HFFc6 (cell line): ENCODE measurements around the gene GOPC. TPM values are rescaled to one million over a fixed set of nuclear protein-coding genes. Genes with fewer than 3 reads are reported as not detected.

Experiments
- DNase-seq: peaks from one replicate; pipeline ENCODE4 v3.0.0-alpha.2; 2018
- H3K27ac Mint-ChIP-seq: 2 replicates; pipeline ENCODE4 v1.8.0; 2020; ENCODE audit warnings: mild to moderate bottlenecking, mixed read lengths
- H3K27me3 Mint-ChIP-seq: 2 replicates; pipeline ENCODE4 v1.8.0; 2021; ENCODE audit warnings: mild to moderate bottlenecking, moderate library complexity, mixed read lengths; ENCODE audit not compliant: insufficient read depth
- H3K36me3 Mint-ChIP-seq: 2 replicates; pipeline ENCODE4 v1.8.0; 2021; ENCODE audit warnings: low read depth, mixed read lengths
- H3K4me1 Mint-ChIP-seq: 2 replicates; pipeline ENCODE4 v1.8.0; 2020; ENCODE audit warnings: low read depth, mixed read lengths
- H3K4me3 Mint-ChIP-seq: 2 replicates; pipeline ENCODE4 v1.8.0; 2020; ENCODE audit warnings: mild to moderate bottlenecking, moderate library complexity, mixed read lengths
- H3K9me3 Mint-ChIP-seq: 2 replicates; pipeline ENCODE4 v1.8.0; 2020; ENCODE audit warnings: mild to moderate bottlenecking, mixed read lengths
- CTCF ChIP-seq: fragments of 200-600 bp; sonication (generic); IDR thresholded peaks from 2 replicates; pipeline ENCODE4 v1.5.0; 2021; ENCODE audit warnings: antibody characterized with exemption, mild to moderate bottlenecking
- total RNA-seq, 6 experiments: library from RNA; stranded (reverse); fragmentation: NEBNext Ultra II Directional; extraction: Animal tissue kit (Norgen Biotek cat#: 25700); gene quantifications; 2 replicates in 1 of 6; 3 replicates in 5 of 6; pipeline ENCODE4 v1.2.3, GENCODE V29; 2021

The GOPC gene
- total RNA-seq, 6 experiments from 2014 or later, result 40.5 to 51.8 (median 45.4) TPM

- H3K27ac Mint-ChIP-seq, result no peak overlapping the region
- H3K9me3 Mint-ChIP-seq, result no peaks in the 10 kb centered on the region
- H3K36me3 Mint-ChIP-seq, result peaks cover 56% of the 10 kb centered on the region
- H3K4me3 Mint-ChIP-seq, result no peak overlapping the region
- DNase-seq, result no peak
- peaks cover 55% of the 10 kb centered on the region for H3K4me1 Mint-ChIP-seq
- peaks cover 1% of the 10 kb centered on the region for H3K27me3 Mint-ChIP-seq
- TF ChIP-seq CTCF, result no peak
Measured at GRCh38 chr6:117546674-117547073, 55.6 kb downstream of the GOPC start.

GRCh38 chr6:117545161-117545595, 57.1 kb downstream of the GOPC start:
- H3K4me1 Mint-ChIP-seq, result peaks cover 51% of the 10 kb centered on the region
- no peak overlapping the region for H3K4me3 Mint-ChIP-seq
- H3K36me3 Mint-ChIP-seq, result peaks cover 60% of the 10 kb centered on the region
- no peak for DNase-seq
- H3K27me3 Mint-ChIP-seq, result peaks cover 1% of the 10 kb centered on the region
- H3K27ac Mint-ChIP-seq, result no peak overlapping the region
- no peaks in the 10 kb centered on the region for H3K9me3 Mint-ChIP-seq
- TF ChIP-seq CTCF, result no peak

DNA sequence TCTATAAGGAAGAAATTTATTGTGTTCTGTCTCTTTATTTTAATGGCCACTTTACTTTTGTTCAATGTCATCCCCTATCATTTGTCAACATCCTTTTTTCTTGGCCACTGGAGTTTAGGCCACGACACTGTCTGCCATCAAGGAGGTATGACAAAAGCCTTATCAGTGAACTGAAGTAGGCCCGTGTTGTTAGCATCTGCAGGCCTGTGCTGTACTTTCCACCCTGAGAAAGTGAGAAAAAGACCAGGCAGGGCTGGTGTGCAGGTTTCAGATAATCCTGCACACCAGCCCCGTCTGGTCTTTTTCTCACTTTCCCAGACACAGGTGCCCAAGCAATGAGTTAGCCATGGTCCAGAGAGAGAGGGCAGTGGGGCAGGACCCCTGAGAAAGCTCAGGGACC, 57.6 kb downstream of the GOPC start:
- no peaks in the 10 kb centered on the region for H3K9me3 Mint-ChIP-seq
- H3K4me1 Mint-ChIP-seq, result peaks cover 47% of the 10 kb centered on the region
- TF ChIP-seq CTCF, result no peak
- H3K4me3 Mint-ChIP-seq, result no peak overlapping the region
- H3K27ac Mint-ChIP-seq, result no peak overlapping the region
- H3K36me3 Mint-ChIP-seq, result peaks cover 59% of the 10 kb centered on the region
- peaks cover 1% of the 10 kb centered on the region for H3K27me3 Mint-ChIP-seq
- no peak for DNase-seq

DNA sequence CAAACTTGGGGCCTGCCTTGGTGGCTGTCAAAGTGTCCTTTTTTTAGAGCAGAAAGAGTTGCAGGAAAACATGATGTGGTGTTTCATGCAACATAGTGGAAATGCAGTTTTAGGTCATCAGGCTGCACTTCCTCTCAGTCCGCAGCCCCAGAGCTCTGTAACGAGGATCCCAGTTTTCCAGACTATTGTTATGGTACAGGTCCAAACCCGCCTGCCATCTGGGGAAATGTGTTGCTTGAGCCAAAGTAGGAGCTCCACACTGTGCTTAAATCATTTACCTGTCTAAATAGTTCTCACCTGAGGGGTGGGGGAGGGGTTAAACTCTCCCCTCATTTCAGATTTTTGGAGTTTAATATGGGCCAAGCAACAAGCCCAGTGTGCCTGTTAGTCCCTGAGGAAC, 59.8 kb downstream of the GOPC start:
- Mint-ChIP-seq H3K27me3 (peaks cover 1% of the 10 kb centered on the region), H3K4me1 (peaks cover 27% of the 10 kb centered on the region), H3K27ac (no peak overlapping the region), H3K9me3 (no peaks in the 10 kb centered on the region), H3K36me3 (peaks cover 64% of the 10 kb centered on the region), H3K4me3 (no peak overlapping the region)
- no peak for TF ChIP-seq CTCF
- DNase-seq, result no peak

DNA sequence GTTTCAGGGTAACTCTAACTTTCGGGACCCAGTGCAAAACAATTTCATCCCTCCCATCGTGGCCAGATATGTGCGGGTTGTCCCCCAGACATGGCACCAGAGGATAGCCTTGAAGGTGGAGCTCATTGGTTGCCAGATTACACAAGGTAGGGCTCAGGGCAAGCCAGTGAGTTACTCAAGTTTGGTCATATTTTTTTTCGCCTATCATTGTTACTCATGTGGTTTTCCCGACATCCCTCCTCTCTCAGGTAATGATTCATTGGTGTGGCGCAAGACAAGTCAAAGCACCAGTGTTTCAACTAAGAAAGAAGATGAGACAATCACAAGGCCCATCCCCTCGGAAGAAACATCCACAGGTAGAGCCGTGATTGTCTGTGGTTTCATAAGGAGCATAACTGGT, 61.6 kb downstream of the GOPC start:
- no peaks in the 10 kb centered on the region; the same call in 1 of the 2 replicates for H3K27me3 Mint-ChIP-seq

More for the DNA sequence above, 61.6 kb downstream of the GOPC start:
- Mint-ChIP-seq H3K4me1 (peaks cover 25% of the 10 kb centered on the region), H3K4me3 (no peak overlapping the region), H3K36me3 (peaks cover 54% of the 10 kb centered on the region), H3K9me3 (no peaks in the 10 kb centered on the region), H3K27ac (no peak overlapping the region)
- DNase-seq, result no peak
- no peak for TF ChIP-seq CTCF
